ENCODE results near the gene ELL2. TPM values are rescaled to one million over a fixed set of nuclear protein-coding genes. Genes with fewer than 3 reads are reported as not detected.

The ELL2 gene
- 52.1 TPM for total RNA-seq
- long read RNA-seq, full-length matches to known transcripts, result 9 of 28 reads
- long read RNA-seq, partial matches to known transcripts, result 11 of 28 reads
- long read RNA-seq, other reads (novel, unspliced or antisense), result 8 of 28 reads

GRCh38 chr5:95961617-95962474 lies at the start of gene ELL2:
TSS of gene ELL2 (minus strand) at chr5:95961851. CDS start at chr5:95961721, 130 bp downstream.
- no peak for TF ChIP-seq CTCF (IDR thresholded peaks at IDR 0.05)
- Histone ChIP-seq H3K36me3 (no peaks in the 10 kb centered on the region), H3K4me3 (peak within 1 kb of the TSS; percentile 87), H3K9me3 (no peaks in the 10 kb centered on the region), H3K27me3 (no peaks in the 10 kb centered on the region), H3K4me1 (peaks cover 30% of the 10 kb centered on the region), H3K27ac (peak within 1 kb of the TSS; percentile 99)
- peak; percentile 100 for DNase-seq
- ATAC-seq, result peak; percentile 92
- intact Hi-C loops (cut with DNase I), result loop anchor here (5.0 kb wide), 1 partner anchor 375 kb away; no protein-coding TSS in a partner anchor

DNA sequence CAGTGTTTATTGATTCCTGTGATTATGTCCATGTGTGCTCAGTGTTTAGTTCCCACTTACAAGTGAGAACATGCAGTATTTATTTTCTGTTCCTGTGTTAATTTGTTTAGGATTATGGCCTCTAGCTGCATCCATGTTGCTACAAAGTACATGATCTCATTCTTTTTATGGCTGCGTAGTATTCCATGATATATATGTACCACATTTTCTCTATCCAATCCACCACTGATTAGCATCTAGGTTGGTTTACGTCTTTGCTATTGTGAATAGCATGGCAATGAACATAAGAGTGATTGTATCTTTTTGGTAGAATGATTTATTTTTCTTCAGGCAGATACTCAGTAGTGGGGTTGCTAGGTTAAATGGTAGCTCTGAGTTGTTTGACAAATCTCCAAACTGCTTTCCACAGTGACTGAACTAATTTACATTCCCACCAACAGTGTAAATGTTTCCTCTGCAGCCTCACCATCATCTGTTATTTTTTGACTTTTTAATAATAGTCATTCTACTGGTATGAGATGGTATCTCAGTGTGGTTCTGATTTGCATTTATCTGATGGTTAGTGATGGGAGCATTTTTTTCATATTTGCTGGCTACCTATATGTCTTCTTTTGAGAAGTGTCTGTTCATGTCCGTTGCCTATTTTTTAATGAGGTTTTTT lies 47.5 kb upstream of the ELL2 start:
- intact Hi-C loops (cut with DNase I), result no loop called here
- H3K27me3 ChIP-seq, result no peaks in the 10 kb centered on the region
- no peaks in the 10 kb centered on the region for H3K4me1 ChIP-seq
- ATAC-seq (no peak), DNase-seq (no peak)
- no peak overlapping the region for H3K27ac ChIP-seq
- H3K4me3 ChIP-seq, result no peak overlapping the region
- H3K36me3 ChIP-seq, result no peaks in the 10 kb centered on the region
- no peak for TF ChIP-seq CTCF (IDR thresholded peaks at IDR 0.05)
- H3K9me3 ChIP-seq, result no peaks in the 10 kb centered on the region

DNA sequence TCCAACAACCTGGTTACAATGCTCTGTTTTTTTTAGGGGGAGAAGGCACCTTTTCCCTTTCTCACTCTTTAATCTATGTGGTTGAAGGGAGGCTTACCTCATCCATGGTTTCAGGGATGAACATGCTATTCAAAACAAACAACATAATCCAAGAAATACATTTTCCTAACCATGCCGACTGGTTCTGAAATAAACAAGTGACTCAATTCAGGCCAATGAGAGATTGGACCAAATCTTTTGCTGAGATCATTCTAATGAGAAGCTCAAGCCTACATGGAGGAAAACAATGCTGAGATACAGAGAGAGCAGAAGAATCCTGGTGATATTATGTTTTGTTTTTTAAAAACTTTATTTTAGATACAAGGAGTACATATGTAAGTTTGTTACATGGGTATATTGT lies 46.8 kb upstream of the ELL2 start:
- H3K27ac ChIP-seq, result no peak overlapping the region
- H3K9me3 ChIP-seq, result no peaks in the 10 kb centered on the region
- ATAC-seq, result no peak
- intact Hi-C loops (cut with DNase I), result no loop called here
- DNase-seq, result no peak
- H3K4me3 ChIP-seq, result no peak overlapping the region
- H3K4me1 ChIP-seq, result no peaks in the 10 kb centered on the region
- no peaks in the 10 kb centered on the region for H3K27me3 ChIP-seq
- no peak for TF ChIP-seq CTCF (IDR thresholded peaks at IDR 0.05)
- no peaks in the 10 kb centered on the region for H3K36me3 ChIP-seq

- no peak overlapping the region for H3K4me3 ChIP-seq
- H3K9me3 ChIP-seq, result no peaks in the 10 kb centered on the region
- ATAC-seq (no peak), DNase-seq (no peak)
- intact Hi-C loops (cut with DNase I), result no loop called here
- H3K4me1 ChIP-seq, result no peaks in the 10 kb centered on the region
- no peak overlapping the region for H3K27ac ChIP-seq
- no peaks in the 10 kb centered on the region for H3K36me3 ChIP-seq
- no peak for TF ChIP-seq CTCF (IDR thresholded peaks at IDR 0.05)
- no peaks in the 10 kb centered on the region for H3K27me3 ChIP-seq
Measured at GRCh38 chr5:96007051-96007450, 45.4 kb upstream of the ELL2 start.

DNA sequence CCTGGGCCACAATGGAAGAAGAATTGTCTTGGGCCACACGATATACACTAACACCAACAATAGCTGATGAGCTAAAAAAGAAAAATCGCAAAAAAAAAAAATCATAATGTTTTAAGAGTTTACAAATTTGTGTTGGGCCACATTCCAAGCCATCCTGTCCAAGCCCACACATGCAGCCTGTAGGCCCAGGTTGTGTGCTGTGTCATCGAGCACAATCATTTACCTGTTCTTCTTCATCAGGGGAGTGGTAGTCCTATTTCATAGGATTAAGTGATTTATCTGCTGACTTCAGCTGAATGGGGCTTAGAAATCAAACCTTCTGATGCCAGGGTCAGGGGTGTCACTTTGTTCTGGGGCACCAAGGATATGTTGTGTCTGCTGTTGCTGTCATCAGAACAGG lies 44.6 kb upstream of the ELL2 start:
- no peak overlapping the region for H3K4me3 ChIP-seq
- no peak for TF ChIP-seq CTCF (IDR thresholded peaks at IDR 0.05)
- no peaks in the 10 kb centered on the region for H3K4me1 ChIP-seq
- intact Hi-C loops (cut with DNase I), result no loop called here
- DNase-seq, result no peak
- ATAC-seq, result no peak
- H3K27ac ChIP-seq, result no peak overlapping the region
- no peaks in the 10 kb centered on the region for H3K36me3 ChIP-seq
- H3K9me3 ChIP-seq, result no peaks in the 10 kb centered on the region
- H3K27me3 ChIP-seq, result no peaks in the 10 kb centered on the region
